Measurements from ENCODE around the gene MRPS12.

MRPS12 gene

DNA sequence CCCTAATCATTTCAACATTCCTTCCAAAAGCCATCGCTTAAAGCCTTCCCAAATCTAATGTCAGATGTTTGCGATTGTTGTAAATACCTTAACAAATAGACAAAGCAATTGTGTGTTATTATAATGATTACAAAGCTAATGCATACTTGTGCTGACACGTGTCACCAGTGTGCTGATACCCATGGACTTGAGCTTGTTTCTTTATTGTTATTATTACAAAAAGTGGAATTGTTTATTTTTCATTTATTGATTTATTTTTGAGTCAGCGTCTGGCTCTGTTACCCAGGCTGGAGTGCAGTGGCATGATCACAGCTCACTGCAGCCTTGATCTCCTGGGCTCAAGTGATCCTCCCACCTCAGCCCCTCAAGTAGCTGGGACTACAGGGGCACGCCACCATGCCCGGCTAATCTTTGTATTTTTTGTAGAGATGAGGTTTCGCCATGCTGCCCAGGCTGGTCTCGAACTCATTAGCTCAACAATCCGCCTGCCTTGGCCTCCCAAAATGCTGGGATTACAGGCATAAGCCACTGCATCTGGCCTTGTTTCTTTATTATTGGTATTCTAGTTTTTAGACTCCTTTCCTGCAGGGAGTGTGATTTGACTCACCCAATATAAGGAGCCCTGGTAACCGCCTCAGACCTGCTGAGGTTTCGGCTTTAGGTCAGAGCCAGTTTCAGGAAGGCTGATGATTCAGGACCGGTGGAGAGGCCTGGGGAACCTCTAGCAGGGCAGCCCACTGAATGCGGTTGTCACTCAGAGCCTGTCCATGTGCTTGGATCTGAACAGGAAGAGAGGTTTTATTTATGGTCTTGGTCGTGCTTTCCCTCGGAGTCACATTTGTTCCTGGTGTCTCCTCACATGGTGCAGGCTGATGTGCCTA, 46.9 kb downstream of the MRPS12 start:
- DNase-seq, result no peak

DNA sequence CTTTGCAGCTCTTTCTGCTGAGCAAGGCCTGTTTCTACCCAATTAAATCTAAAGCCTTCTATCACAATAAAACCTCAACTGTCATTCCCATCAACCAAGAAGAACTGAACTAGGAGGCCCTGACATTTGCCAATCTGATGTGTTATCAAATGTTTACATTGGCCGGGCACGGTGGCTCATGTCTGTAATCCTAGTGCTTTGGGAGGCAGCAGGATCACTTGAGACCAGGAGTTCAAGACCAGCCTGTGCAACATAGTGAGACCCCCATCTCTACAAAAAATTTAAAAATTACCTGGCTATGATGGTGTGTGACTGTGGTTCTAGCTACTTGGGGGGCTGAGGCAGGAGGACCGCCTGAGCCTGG, 47.6 kb downstream of the MRPS12 start:
- DNase-seq, result no peak

GRCh38 chr19:38979812-38980211, 49.1 kb downstream of the MRPS12 start:
- DNase-seq, result no peak

GRCh38 chr19:38980583-38981374, 50.0 kb downstream of the MRPS12 start:
- DNase-seq, result no peak

Measured in NCI-H1930 (cell line).